Measurements from ENCODE around the gene PHACTR1.

GRCh38 chr6:13338038-13338437, 621.5 kb downstream of the PHACTR1 start:
- TF ChIP-seq CTCF (IDR thresholded peaks at IDR 0.05; ENCODE audit: insufficient read depth, low read length) (no peak), POLR2AphosphoS5 (IDR thresholded peaks at IDR 0.05; ENCODE audit: low read depth) (peak; percentile 27; the same call in 1 of the 2 replicates), SPI1 (IDR thresholded peaks at IDR 0.05; ENCODE audit: borderline replicate concordance, low read depth) (peak; percentile 47; the same call in 1 of the 2 replicates), REST (IDR thresholded peaks at IDR 0.05; ENCODE audit: insufficient replicate concordance, low read depth) (peak; percentile 30), GABPA (IDR thresholded peaks at IDR 0.05; ENCODE audit: low read depth) (no peak)
